ENCODE measurements around the gene LRRC4B.

Gene LRRC4B

DNA sequence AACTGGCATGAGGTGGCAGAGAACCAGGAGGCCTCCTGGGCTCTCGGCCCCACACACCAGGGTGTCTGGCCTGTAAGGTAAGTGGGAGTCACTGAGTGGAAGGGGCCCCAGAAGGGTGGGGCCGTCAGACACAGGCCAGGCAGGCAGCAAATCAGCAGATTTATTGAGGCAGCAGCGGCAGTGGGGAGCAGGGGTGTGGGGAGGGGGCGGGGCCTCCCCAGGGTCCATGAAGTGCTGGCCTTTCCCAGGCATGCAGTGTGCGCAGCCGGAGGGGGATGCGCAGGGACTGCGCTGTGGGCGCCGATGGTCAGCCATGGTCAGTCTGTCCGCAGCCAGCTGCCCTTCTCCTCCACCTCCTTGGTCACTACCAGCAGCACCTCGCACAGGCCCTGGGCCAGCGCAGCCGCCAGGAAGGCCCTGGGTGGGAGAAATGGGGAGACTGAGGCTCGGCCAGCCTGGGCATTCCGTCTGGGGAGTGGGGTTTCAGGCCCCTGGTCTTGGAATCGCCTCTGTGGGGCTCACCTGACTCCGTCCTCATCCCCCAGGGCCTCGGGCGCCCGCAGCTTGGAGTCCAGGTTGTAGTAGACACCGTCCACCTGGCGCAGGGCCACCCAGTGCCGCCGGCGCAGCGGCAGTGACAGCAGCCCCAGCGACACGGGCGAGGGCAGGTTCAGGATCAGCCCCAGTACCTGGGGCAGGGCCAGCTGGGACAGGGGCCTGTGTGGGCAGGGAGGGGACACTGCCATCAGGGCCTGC lies 62.2 kb downstream of the LRRC4B start:
- no peak for DNase-seq

GRCh38 chr19:50501568-50502475 lies 66.4 kb downstream of the LRRC4B start:
- DNase-seq: no peak

DNA sequence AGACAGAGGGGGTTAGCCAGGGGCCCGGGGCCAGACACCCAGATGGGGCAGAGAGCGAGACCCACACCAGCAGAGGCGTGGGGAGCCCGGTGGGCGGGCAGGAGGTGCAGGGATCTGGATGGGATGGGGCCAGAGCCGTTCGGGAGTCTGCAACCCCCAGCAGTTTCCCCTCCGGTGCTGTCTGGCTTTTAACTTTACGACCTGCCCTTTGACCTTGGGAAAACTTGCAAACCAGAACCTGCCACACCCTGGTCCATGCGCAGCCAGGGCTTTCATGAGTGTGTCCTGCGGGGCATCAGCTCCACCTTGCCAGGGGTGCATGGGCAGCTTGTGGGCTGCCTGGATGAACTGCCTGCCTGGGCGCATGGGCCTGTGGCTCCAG lies 67.1 kb downstream of the LRRC4B start:
- no peak for DNase-seq

- DNase-seq: no peak
These were observed 67.5 kb downstream of the LRRC4B start for GRCh38 chr19:50500753-50501151.

DNA sequence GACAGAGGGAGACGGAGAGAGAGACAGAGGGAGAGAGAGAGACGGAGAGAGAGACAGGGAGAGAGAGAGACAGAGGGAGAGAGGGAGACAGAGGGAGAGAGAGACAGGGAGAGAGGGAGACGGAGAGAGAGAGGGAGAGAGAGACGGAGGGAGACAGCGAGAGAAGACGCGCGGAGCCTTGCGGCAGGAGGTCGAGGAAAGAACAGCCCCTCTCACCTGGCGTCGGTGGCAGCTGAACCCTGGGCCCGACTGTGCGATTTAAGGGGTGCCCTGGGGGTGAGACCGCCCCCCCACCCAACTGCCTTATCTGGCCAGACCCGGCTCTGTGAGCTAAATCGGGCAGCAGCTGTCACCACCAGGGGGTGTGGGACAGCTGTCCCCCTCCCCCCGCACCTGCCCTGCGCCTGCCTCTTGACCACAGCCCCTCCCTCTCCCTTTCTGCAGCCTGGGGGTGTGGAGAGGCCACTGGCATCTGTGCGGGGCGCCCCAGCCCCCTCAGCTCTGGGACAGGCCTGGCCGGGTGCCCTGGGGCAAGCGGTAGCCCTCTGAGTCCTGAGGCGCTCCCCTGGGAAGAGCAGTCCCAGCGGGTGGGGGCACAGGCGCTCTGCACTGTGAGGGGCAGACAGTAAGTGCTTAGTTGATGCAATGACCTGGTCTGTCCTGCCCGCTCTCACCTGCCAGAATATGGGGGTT lies 68.0 kb downstream of the LRRC4B start:
- DNase-seq: no peak

GRCh38 chr19:50498219-50499056 lies 69.8 kb downstream of the LRRC4B start:
- no peak for DNase-seq

DNA sequence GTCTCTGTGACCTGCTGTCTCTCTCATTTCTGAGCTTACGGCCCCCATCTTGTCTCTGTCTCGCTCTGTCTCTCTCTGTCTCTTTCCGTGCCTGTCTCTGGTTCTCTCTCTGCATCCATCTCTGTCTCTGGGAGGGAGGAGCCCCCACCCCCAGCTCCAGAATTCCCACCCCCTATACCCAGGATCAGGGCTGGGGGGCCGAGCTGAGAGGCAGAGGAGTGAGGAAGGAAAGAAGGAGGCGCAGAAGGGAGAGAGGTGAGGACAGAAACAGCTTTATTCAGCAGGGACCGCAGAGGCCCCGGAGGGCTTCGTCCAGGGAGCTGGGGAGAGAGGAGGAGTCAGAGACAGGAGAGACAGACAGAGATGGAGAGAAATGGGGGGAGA lies 71.2 kb downstream of the LRRC4B start:
- DNase-seq: no peak

GRCh38 chr19:50496189-50497021 lies 71.8 kb downstream of the LRRC4B start:
- no peak for DNase-seq

- no peak for DNase-seq
These were observed 73.2 kb downstream of the LRRC4B start for GRCh38 chr19:50495020-50495531.

DNA sequence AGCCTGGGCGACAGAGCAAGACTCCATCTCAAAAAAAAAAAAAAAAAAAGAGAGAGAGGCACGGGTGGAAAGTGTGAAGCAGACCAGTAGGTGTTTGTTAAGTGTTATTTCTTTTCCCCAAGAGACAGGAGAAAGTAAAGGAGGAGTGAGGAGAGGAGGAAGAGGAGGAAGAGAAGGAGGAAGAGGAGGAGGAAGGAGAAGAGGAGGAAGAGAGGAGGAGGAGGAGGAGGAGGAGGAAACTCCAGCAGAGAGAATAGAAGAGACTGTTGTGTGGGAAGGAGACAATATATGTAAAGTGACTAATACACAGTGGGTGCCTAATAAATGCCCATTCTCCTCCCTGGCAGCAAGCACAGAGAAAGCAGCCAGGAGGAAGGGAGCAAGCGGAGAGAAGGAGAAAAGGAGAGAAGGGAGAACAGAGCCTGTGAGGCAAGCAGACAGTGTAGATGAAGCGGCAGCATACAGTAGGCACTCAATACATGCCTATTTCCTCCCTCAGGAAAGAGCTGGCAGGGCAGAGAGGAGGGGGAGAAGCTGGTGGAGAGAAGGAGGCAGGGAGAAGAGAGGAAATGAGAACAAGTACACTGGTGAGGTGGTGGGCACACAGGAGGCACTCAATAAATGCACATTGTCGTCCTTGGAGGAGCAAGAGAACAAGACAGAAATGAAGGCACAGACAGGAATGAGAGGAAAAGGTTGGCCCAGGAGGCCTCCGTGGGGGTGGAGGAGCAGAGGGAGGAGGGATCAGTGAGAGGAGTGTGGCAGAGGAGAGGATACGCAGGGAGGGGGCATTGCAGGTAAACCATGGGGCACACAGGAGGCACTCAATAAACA lies 73.8 kb downstream of the LRRC4B start:
- DNase-seq: no peak

DNA sequence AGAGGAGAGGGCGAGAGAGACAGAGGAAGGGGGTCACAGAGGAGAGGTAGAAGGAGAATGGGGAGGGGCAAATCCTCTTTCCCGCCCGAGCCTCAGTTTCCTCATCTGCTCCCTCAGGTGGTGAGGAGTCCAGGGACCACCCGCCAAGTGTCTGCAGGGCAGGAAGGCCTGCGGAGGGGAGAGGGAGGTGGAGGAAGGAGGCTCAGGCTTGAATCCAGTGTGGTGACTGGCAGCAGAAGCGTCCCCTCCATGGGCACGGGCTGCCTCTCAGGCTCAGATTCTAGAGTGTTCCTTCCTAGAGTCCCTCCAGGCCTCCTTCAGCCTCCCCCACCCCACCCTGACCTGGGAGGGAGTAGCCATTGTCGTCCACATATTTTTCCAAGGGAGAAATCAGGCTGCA lies 75.1 kb downstream of the LRRC4B start:
- DNase-seq: no peak

DNA sequence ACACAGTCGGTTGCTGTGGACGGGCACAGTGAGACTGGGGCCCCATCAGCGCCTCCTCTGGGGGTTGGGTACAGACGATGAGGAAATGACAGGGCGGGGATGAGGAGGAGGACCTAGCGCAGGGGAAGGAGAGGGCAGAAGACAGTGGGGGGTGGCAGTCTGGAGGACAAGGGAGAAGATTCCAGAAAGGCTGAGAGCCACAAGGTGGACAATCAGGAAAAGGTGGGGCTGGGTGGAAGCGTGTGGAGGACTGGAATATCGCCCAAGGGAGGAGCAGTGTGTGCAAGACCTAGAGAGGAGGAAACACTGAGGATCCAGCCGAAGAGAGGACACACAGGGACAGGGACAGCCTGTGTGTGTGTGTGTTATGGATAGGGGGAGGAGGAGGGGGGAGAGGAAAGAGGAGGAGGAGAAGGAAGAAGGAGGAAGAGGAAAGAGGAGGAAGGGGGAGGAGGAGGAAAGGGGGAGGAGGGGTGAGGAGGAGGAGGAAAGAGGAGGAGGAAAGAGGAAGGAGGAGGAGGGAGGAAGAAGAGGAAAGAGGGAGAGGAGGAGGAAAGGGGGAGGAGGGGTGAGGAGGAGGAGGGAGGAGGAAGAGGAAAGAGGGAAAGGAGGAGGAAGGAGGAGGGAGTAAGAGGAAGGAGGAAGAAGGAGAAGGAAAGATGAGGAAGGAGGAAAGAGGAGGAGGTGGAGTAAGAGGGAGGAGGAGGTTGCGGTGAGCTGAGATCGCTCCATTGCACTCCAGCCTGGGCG lies 75.8 kb downstream of the LRRC4B start:
- DNase-seq: peak; percentile 8

GRCh38 chr19:50490991-50491472 lies 77.2 kb downstream of the LRRC4B start:
- no peak for DNase-seq

DNA sequence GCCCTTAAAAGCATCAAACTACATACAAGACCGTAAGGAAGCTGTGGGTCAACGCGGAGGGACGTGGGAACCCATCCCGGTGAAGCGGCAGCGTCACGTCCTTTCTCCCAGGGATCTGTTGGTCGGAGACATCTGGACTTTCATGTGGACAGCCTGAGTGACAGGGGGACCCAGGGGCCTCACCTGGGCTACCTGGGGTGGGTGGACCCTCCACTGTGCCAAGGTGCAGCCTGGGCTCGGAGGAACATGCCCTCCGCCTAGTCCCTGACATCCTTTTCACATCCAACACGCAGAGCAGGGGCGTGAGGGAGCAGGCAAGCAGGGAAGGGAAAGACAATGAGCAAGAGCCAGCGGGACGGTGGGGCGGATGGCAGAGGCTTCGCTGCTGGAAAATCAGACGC lies 77.8 kb downstream of the LRRC4B start:
- no peak for DNase-seq

DNA sequence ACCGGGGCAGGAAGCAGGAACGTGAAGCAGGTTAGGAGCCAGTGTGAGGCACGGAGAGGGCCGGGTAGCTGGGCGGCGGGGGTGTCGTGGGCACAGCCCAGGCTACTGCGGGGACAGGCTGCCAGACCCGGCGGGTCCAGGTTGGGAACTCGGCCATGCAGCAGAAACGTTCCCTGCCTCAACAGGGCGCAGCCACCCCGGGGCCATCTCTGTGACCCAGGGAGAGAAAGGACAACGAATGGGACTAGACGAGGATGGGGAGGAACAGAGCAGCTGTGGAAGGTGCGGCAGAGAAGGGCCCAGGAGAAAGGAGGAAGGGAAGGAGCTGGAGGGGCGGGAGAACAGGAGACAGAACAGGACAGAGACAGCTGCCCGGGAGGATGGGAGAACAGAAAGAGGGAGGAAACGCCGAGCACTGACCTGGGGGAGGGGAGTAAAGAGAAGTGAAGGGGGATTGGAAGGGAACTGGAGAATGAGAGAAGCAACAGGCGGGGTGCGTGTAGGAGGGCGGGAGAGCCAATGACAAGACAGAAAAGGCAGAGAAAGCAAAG lies 78.7 kb downstream of the LRRC4B start:
- no peak for DNase-seq

DNA sequence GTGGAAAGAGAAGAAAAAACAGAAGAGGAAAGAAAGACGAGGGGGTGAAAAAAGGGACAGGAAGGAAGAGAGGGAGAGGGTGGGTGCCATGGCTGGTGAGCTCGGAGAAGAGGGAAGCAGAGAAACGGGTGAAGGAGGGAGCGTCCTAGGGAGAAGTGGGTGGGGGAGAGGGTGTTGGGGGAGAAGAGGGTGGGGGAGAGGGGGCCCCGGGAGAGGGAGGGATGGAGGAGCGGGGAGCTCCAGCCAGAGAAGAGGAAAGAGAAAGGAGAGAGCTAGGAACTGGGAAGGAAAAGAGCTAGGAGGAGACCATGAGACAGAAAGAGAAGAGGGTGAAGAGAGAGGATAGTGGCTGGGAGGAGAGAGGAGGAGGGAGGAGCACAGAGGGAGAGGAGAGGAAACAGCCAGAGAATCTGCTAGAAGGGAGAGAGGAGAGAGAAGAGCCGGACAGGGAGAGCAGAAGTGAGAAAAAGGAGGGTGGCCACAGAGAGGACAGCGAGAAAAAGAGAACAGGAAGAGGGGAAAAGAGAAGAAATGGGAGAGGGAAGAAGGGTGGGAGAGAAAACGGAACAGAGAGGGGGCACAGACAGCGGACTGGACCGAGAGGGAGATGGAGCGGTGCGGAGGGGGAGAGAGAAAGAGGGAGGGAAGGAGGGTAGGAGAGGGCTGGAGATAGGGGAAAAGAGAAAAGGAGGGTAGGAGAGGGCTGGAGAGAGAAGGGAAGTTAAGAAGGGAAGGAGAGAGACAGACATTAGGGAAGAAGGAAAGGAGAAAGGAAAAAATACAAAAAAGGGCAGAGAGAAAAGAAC lies 79.6 kb downstream of the LRRC4B start:
- DNase-seq: no peak

DNA sequence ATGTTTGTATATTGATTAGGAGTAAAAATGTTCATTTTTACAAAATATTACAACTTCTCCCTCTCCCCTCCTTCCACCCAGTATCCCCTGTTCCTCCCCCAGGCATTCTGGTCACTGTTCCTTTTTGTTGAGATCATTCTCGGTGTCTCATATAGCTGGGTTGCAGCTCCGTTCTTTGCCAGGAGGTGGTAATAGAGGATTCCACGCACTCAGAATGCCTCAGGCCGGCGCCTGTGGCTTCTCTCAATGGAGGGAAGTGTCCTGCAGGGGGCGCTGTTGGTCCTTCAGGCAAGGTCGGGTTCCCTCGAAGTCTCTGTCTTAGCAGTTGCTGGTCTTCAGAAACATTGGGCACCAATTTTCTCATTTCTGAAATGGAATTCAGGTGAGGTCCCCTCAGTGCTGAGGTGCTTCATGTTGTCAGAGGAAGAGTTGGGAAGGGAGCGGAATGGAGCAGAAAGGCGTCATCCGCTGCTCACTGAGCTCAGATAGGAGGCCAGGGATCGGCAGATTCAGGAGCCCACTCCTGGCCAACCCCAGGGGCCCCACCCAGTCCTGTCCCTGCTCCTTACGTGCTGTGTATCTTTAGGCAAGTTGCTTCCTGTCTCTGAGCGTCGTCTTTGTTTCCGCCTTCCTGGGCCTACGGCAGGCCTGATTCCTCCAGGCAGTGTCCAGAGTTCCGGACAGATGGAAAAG lies 81.3 kb downstream of the LRRC4B start:
- peak; percentile 28 for DNase-seq

All from fibroblast of skin of right quadriceps (primary cell).